Activated CD8-positive, alpha-beta memory T cell treated with anti-CD3 and anti-CD28 coated beads for 36 hours (primary cell): ENCODE measurements around the gene MOV10. TPM values are rescaled to one million over a fixed set of nuclear protein-coding genes. Genes with fewer than 3 reads are reported as not detected.

Experiments
- CTCF ChIA-PET: fragments of 350-600 bp; sonication (Branson Sonifier 250); formaldehyde crosslinking; loops from one replicate; lab custom pipeline; 2021; ENCODE audit warnings: antibody characterized with exemption; lab: Charles Lee
- POLR2A ChIA-PET: fragments of 350-600 bp; sonication (Branson Sonifier 250); formaldehyde crosslinking; loops from one replicate; lab custom pipeline; 2021; ENCODE audit warnings: antibody characterized with exemption; lab: Charles Lee
- total RNA-seq, 2 experiments: library from RNA; stranded (reverse); gene quantifications; one replicate each; pipeline ENCODE4 v1.2.3, GENCODE V29; 2021

The MOV10 gene
- total RNA-seq, 2 experiments from 2014 or later: 38.1 to 40.4 TPM

DNA sequence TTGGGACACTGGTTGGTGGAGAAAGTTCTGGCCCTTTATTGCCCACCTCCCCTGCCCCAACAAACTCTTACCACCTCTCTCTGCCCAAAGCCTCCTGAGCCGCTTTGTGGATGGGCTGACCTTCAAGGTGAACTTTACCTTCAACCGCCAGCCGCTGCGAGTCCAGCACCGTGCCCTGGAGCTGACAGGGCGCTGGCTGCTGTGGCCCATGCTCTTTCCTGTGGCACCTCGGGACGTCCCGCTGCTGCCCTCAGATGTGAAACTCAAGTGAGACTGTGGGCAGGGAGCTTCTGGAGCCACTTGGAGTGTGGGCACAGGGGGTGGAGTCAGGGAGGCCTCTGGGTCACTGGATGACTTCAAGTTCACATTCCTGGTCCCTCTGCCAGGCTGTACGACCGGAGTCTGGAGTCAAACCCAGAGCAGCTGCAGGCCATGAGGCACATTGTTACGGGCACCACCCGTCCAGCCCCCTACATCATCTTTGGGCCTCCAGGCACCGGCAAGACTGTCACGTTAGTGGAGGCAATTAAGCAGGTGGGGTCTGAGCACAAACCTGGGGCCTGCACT is 20.0 kb downstream of the MOV10 start:
- ChIA-PET CTCF (no interaction called here), POLR2A (interaction anchor here (0.6 kb wide), 2 partner anchors 20 to 526 kb away, joined by 3 to 6 read pairs; partner anchors contain the start of gene MOV10)

DNA sequence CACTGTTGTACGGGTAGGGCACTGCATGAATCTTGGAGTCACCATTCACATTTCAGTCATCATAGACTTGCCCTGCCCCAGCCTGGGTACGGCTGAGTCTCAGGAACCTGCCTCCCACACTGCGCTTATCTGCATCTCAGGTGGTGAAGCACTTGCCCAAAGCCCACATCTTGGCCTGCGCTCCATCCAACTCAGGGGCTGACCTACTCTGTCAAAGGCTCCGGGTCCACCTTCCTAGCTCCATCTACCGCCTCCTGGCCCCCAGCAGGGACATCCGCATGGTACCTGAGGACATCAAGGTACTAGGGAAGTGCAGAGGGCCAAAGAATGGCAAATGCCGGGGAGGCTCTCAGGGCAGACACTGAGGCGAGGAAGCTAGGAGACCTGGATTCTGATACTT is 20.8 kb downstream of the MOV10 start:
- POLR2A ChIA-PET: no interaction called here
- CTCF ChIA-PET: interaction anchor here (1.8 kb wide), 1 partner anchor 21 kb away, joined by 9 read pairs; the partner anchor contains the start of gene PPM1J

DNA sequence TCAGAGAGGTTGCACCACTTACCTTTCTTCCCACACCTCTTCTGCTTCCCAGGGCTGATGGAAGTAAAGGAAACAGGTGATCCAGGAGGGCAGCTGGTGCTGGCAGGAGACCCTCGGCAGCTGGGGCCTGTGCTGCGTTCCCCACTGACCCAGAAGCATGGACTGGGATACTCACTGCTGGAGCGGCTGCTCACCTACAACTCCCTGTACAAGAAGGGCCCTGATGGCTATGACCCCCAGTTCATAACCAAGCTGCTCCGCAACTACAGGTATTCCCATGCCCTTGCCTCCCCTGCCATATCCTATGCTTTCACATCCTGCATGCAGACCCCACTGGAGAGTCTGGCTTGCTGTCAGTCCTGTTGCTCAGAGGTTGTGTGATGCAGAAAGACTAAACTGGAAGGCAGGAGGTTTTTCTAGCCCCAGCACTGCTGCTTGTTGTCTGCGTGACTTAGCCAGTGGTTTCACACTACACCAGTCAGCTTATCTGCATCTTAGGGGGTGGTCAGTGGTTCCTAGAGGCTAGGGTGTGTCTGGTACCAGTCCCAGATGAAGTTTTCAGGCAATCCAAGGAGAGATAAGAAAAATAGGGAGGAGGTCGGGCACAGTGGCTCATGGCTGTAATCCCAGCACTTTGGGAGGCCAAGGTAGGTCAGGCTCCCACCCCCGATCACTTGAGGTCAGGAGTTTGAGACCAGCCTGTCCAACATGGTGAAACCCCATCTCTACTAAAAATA is 22.3 kb downstream of the MOV10 start:
- ChIA-PET POLR2A (interaction anchor here (0.9 kb wide), 1 partner anchor 23 kb away, joined by 3 read pairs; the partner anchor contains the start of gene MOV10), CTCF (interaction anchor here (1.1 to 1.8 kb wide), 2 partner anchors 9 to 19 kb away, joined by 3 to 9 read pairs; partner anchors contain the start of gene PPM1J)

DNA sequence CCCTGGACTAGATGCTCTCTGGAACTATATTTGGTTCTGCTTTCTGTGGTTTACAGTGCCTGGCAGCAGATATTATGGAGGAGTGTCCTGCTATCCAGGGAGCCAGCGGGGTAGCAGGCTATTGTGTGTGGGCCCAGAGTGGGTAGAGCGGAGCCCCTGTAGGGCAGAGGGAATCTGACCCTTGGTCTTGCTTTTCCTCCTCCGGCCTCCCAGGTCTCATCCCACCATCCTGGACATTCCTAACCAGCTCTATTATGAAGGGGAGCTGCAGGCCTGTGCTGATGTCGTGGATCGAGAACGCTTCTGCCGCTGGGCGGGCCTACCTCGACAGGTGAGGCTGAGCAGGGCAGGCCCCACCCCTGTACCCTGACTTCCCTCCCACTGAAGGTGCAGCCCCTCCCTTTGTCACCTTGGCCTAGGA is 23.3 kb downstream of the MOV10 start:
- ChIA-PET POLR2A (interaction anchor here (0.9 kb wide), 1 partner anchor 24 kb away, joined by 3 read pairs; the partner anchor contains the start of gene MOV10), CTCF (interaction anchor here (1.5 kb wide), 1 partner anchor 195 kb away, joined by 3 read pairs; no protein-coding TSS in a partner anchor)

DNA sequence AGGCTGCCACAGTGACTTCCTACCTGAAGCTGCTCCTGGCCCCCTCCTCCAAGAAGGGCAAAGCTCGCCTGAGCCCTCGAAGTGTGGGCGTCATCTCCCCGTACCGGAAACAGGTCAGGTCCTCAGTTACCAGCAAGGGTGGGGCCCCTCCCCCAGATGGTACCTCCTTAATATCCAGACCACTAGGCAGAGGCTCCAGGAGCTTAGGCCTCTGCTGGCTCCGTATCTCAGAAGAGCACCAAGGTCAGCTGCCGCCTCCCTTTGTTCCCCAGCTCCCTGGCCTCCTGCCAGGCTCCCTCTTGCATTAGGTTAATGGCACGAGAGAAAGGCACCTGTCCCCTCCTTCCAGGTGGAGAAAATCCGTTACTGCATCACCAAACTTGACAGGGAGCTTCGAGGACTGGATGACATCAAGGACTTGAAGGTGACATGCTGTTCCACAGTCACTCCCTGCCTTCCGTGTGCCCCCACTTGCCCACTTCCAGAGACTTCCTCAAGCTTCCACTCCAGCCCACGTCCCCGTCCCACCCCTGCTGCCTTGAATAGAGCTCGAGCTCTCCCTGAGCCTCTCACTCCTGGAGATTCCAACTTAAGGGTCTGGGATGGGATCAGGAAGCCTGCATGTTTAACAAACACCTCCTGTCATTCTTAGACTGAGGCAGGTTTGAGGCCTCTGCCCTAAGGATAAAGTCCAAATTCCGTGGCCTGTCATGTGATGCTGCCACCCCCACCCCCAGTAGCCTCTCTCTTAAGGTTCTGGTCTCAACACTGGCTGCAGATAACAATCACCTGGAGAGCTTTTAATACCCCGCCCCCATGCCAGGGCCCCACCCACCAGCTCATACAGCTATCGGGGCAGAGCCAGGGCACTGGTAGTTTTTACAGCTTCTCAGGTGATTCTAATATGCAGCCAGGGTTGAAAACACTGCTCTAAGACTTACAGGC is 24.2 kb downstream of the MOV10 start:
- ChIA-PET POLR2A (no interaction called here), CTCF (interaction anchor here (1.5 kb wide), 1 partner anchor 196 kb away, joined by 3 read pairs; no protein-coding TSS in a partner anchor)

DNA sequence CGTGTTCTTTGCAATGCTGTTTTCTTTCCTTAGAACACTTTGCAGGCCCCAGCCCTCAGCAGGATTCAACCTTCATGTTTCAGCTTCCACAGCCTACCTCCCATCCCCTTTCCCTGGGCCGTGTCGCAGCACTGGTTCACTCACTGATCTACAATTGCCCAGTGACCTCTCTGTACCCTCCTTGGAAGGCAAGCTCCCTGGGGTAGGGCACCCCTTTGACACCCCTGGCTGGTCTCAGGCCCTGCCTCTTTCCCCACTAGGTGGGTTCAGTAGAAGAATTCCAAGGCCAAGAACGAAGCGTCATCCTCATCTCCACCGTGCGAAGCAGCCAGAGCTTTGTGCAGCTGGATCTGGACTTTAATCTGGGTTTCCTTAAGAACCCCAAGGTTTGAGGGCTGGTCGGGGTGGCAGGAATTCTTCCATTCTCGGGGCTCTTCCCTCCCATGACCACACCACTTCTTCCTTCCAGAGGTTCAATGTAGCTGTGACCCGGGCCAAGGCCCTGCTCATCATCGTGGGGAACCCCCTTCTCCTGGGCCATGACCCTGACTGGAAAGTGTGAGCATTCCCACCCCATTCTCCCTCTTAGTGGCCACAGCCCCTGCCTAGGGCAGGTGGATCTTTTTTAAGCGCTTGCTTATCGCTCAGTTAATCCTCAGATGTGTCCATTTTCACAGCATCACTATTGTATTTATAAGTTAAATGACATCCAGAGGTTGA is 25.1 kb downstream of the MOV10 start:
- ChIA-PET POLR2A (interaction anchor here (1.4 kb wide), 1 partner anchor 24 kb away, joined by 8 read pairs; the partner anchor contains the start of gene MOV10), CTCF (interaction anchor here (1.2 kb wide), 1 partner anchor 32 kb away, joined by 3 read pairs; no protein-coding TSS in a partner anchor)

DNA sequence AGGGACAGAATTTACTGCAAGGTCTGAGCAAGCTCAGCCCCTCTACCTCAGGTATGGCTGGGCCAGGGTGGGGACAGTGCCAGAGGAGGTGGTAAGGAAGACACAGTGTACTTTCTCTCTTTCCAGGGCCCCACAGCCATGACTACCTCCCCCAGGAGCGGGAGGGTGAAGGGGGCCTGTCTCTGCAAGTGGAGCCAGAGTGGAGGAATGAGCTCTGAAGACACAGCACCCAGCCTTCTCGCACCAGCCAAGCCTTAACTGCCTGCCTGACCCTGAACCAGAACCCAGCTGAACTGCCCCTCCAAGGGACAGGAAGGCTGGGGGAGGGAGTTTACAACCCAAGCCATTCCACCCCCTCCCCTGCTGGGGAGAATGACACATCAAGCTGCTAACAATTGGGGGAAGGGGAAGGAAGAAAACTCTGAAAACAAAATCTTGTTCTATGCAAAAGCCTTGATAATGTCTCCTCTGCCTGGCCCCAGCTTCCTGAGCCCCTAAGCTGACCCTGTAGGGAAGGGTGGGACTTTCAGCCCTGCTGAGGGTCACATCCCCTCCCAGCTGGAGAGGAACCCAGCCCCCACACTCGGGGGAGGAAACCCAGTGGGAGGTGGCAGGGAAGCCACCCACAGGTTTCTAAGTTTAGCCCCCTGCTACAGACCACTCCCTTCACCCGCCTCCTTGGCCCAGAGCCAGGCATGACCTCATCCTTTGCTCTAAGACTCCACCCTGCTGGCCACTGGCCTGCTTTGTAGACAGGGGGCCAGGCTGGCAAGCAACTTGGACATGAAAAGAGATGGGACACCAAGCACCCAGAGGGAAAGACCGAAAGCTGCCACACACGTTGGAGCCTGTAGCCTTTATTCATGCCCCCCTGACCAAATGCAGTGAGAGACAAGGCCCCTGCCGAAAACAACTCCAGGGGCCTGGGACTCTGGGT is 26.1 kb downstream of the MOV10 start:
- POLR2A ChIA-PET: interaction anchor here (0.8 to 1.4 kb wide), 2 partner anchors 25 to 81 kb away, joined by 3 to 8 read pairs; partner anchors contain the start of genes MOV10 and ST7L
- CTCF ChIA-PET: interaction anchor here (0.9 to 1.2 kb wide), 2 partner anchors 26 to 33 kb away, joined by 3 read pairs; partner anchors contain the start of gene MOV10

DNA sequence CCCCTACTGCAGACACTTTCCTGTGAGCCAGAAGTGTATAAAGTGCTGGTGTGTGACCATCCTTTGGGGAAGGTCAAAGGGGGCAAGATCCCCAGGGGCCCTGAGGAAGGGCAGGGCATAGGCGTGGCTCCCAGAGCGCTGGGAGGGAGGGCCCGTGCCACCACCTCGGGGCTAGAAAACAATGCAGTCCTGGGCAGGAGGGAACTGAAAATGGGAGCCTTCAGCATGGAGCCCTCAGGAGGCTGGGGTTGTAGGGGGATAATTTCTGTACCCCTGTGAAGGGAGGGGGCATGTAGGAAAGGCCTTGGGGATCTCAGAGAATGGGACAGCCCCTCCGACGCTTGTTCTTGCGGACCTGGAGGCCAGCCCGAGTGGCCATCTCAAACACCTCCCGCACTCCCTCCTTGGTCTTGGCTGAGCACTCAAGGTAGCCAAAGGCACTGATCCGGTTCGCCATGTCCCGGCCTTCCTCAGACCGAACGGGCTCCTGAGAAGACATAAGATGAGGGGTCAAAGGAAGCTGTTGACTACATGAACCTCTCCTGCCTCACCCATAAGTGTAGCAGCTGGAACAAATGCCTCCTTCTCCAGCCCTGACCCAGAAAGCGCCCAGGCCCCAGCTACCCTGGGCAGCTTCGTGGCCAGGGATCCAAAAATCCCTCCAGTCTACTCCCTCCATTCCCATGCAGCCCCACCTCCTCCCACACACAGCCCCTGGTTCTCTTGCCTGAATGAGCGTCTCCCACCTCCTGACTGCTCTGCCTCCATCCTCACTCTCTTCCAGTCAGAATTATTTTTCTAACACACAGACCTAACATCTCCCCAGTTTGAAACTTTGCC is 27.0 kb downstream of the MOV10 start:
- CTCF ChIA-PET: interaction anchor here (0.6 to 1.6 kb wide), 2 partner anchors 17 to 311 kb away, joined by 4 to 6 read pairs; no protein-coding TSS in a partner anchor
- POLR2A ChIA-PET: interaction anchor here (0.8 kb wide), 1 partner anchor 82 kb away, joined by 3 read pairs; the partner anchor contains the start of gene ST7L

DNA sequence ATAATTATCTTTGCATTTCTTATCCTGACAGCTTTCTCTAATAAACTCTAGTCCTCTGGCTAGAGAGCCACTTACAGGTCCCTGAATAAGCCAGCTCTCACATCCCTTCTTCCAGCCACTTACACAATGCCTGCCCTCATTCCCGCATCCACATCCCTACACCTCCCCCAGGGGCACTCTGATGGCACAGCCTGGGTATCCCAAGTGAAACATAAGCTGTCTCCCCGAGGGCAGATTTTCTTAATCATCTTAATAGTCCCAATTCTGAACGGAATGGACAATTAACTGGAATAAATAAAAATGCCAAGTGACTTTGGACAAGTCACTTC is 27.6 kb downstream of the MOV10 start:
- POLR2A ChIA-PET: no interaction called here

DNA sequence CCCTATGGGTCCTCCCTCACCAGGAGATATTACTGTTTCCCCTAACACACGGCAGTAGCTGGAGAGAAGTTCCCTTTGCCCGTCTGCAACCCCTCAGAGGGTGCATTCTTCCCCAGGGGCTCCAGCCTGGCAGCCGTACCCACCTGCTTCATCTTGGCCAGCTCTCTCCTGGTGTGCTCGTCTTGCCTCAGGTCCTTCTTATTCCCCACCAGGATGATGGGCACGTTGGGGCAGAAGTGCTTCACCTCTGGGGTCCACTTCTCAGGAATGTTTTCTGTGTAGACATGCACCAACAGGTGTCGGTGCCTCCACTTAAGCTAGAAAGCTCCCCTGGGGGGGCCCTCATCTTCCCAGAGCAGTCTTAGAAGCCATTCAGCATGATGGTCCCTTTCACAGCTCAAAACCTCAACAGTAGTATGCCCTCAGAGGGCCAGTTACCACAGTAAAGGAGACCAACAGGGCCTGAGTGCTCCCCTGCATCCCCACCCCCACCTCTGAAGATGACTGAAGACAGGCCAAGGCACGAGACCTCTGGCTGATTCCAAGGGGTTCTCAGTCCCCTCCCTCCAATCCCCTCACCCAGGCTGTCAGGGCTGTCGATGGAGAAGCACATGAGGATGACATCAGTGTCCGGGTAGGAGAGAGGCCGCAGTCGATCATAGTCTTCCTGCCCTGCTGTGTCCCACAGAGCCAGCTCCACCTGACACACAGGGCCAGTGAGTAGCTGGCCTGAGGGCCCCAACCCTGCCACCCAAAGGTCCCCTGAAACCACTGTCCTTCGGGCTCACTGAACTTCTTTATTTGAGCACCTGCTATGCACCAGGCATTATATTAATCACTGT is 28.2 kb downstream of the MOV10 start:
- POLR2A ChIA-PET: no interaction called here
- CTCF ChIA-PET: interaction anchor here (0.6 to 2.8 kb wide), 3 partner anchors 13 to 312 kb away, joined by 4 to 18 read pairs (median 6); partner anchors contain the start of gene PPM1J

More for the DNA sequence above, 27.6 kb downstream of the MOV10 start:
- CTCF ChIA-PET: interaction anchor here (0.6 to 1.6 kb wide), 2 partner anchors 17 to 311 kb away, joined by 4 to 6 read pairs; no protein-coding TSS in a partner anchor

DNA sequence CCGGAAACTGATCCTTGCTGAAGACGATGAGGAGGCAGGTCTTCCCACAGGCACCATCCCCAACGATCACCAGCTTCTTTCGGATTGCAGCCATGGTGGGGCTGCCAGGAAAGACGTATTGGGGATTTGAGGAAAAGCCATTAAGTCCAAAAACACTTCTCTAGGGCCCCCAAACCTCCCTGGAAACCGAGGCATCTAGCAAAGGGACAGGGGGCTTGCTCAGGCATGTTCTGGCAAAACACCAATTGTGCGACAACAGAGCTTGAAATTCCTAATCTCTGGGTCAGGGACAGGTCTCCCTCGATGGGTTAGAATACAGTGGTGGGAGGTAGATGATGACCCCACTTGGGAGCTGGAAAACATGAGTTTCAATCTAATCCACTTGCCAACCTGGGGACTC is 29.2 kb downstream of the MOV10 start:
- ChIA-PET POLR2A (interaction anchor here (1.6 kb wide), 1 partner anchor 28 kb away, joined by 12 read pairs; the partner anchor contains the start of gene MOV10), CTCF (interaction anchor here (0.9 to 2.8 kb wide), 2 partner anchors 12 to 369 kb away, joined by 3 to 18 read pairs; partner anchors contain the start of genes LRIG2 and PPM1J)

DNA sequence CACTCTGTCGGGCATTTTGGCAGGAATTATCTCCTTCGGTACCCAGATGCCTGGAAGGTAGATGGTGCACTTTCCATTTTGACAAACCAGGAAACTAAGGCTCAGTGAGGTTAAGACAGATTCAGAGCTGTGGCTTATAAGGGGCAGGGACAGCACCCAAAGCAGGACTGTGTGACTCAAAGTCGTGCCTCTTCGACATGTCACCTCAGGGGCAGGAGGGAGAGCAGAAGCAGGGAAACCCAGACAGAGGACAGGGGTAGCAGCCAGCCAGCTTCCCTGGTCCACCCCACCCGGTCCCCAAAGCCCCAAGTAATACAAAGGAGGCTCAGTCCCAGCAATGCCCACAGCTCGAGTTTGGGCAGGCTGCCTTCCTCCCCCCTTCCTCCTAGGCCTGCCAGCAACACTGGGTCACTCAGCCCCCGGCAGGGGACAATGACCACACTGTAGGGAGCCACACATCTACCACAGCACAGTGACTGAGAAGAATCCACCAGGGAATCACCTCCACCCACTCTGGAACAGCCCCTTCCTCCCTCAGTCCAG is 30.0 kb downstream of the MOV10 start:
- ChIA-PET POLR2A (interaction anchor here (1.2 to 1.6 kb wide), 2 partner anchors 10 to 29 kb away, joined by 3 to 12 read pairs; partner anchors contain the start of genes MOV10 and PPM1J), CTCF (interaction anchor here (0.9 to 2.8 kb wide), 6 partner anchors 11 to 368 kb away, joined by 3 to 18 read pairs (median 5); partner anchors contain the start of genes LRIG2 and PPM1J)

DNA sequence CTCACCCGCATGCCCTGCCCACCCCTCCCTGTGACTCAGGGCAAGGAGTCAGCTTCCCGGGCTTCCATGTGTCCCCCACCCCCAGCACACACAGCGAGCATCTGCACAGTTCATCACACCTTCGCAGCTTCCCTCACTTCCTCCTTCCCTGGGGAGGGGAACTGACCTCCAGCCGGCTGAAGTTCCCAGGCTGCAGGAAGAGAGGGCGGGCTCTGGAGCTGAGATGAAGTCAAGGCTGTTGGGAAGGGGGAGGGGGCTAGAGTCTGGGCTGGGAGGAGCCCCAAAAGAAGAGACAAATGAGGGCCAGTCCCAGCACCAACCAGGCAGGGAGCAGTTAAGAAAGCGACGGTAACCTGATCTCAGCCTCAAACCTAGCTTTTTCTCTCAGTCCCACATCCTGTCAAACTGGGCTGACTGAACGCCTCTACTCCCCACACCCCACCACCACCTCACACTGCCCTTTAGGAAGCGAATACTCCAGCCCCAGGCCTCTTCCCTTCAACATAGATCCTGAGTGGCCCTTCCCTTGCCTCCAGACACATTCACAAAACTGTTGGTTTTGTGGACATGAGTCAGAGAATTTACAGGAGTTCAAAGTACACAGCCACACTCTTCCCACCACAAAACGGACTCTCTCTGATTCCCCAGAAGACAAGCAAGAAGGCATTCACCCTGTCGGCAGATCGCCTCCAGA is 30.6 kb downstream of the MOV10 start:
- ChIA-PET POLR2A (interaction anchor here (1.2 to 1.6 kb wide), 2 partner anchors 10 to 30 kb away, joined by 3 to 12 read pairs; partner anchors contain the start of genes MOV10 and PPM1J), CTCF (interaction anchor here (0.9 to 2.8 kb wide), 5 partner anchors 10 to 314 kb away, joined by 3 to 18 read pairs (median 5); partner anchors contain the start of gene PPM1J)
